MM.1S (cell line): ENCODE results near the gene ADAMTS2.

Source experiments
- EZH2 ChIP-seq: fragments of 300-600 bp; sonication (generic); optimal IDR thresholded peaks from 2 replicates; pipeline ENCODE3; 2017; ENCODE audit warnings: low read depth, mild to moderate bottlenecking, antibody characterized with exemption, low read length, mixed read lengths
- EZH2phosphoT487 ChIP-seq: fragments of 300-600 bp; sonication (generic); IDR thresholded peaks from 2 replicates; pipeline ENCODE4 v1.6.1; 2018; ENCODE audit warnings: antibody characterized with exemption, low read length
- TF ChIP-seq, protein P1 (sequence below): fragments of 300-600 bp; sonication (generic); IDR thresholded peaks from 2 replicates; pipeline ENCODE4 v1.5.1; 2016; ENCODE audit warnings: antibody characterized with exemption, low read length, mixed read lengths

DNA sequence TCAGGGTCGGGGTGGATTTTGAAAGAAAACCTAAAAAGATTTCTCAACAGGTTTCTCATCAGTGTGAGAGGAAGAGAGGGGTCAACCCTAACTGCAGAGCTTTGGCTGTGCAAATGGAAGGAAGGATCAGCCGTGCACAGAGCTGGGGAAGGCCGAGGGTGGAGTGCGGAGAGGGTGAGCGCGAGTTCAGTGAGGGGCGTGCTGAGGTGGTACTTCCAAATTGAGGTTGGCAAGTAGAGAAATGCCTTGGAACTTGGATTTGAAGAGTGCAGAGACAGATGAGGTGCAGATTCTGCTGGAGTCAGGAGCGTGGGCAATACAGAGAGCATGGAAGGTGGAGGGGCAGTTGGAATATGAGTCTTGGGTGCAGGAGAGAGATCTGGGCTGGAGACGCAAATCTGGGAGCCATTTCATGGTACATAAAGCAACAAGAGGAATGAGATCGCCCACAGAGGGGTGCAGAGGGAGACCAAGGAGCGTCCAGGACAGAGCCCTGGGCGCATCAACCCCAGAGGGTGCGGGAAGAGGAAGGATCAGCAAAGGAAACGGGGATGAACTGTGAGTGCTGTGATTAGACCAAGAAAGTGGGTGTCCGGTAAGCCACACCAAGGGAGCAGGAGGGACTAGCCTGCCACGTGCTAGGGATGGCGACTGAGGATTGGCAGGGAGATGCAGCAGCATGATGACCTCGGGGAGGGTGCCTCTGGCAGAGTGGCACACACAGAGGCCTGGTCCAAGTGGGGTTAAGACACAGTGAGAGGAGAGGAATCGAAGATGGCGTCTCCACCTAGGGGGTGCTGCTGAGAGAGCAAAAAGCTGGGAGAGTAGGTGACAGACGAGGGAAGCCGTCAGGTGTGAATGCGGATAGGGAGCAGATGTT lies 105.8 kb downstream of the ADAMTS2 start:
- TF ChIP-seq, protein P1, sequence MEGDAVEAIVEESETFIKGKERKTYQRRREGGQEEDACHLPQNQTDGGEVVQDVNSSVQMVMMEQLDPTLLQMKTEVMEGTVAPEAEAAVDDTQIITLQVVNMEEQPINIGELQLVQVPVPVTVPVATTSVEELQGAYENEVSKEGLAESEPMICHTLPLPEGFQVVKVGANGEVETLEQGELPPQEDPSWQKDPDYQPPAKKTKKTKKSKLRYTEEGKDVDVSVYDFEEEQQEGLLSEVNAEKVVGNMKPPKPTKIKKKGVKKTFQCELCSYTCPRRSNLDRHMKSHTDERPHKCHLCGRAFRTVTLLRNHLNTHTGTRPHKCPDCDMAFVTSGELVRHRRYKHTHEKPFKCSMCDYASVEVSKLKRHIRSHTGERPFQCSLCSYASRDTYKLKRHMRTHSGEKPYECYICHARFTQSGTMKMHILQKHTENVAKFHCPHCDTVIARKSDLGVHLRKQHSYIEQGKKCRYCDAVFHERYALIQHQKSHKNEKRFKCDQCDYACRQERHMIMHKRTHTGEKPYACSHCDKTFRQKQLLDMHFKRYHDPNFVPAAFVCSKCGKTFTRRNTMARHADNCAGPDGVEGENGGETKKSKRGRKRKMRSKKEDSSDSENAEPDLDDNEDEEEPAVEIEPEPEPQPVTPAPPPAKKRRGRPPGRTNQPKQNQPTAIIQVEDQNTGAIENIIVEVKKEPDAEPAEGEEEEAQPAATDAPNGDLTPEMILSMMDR = no peak
- TF ChIP-seq EZH2 (no peak), EZH2phosphoT487 (no peak)
